ENCODE measurements around the gene NXPE1.

DNA sequence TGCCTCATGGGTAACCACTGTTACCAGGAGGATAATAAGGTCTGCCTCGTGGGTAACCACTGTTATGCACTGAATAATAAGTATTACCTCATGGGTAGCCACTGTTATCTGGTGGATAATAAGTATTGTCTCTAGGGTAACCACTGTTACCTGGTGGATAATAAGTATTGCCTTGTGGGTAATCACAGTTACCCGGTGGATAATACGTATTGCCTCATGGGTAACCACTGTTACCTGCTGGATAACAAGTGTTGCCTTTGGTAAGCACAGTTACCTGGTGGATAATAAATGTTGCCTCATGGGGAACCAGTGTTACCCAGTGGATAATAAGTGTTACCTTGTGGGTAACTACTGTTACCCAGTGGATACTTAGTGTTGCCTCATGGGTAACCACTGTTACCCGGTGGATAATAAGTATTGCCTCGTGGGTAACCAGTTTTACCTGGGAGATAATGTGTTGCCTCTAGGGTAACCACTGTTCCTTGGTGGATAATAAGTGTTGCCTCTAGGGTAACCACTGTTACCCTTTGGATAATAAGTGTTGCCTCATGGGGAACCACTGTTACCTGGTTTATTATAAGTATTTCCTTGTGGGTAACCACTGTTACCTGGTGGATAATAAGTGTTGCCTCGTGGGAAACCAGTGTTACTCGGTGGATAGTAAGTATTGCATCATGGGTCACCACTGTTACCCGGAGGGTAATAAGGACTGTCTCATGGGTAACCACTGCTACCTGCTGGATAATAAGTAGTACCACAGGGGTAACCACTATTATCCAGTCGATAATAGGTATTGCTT, 46.5 kb upstream of the NXPE1 start:
- TF ChIP-seq EZH2phosphoT487 (IDR thresholded peaks at IDR 0.05; ENCODE audit: borderline replicate concordance, low read length), result no peak
- TF ChIP-seq, protein P1, sequence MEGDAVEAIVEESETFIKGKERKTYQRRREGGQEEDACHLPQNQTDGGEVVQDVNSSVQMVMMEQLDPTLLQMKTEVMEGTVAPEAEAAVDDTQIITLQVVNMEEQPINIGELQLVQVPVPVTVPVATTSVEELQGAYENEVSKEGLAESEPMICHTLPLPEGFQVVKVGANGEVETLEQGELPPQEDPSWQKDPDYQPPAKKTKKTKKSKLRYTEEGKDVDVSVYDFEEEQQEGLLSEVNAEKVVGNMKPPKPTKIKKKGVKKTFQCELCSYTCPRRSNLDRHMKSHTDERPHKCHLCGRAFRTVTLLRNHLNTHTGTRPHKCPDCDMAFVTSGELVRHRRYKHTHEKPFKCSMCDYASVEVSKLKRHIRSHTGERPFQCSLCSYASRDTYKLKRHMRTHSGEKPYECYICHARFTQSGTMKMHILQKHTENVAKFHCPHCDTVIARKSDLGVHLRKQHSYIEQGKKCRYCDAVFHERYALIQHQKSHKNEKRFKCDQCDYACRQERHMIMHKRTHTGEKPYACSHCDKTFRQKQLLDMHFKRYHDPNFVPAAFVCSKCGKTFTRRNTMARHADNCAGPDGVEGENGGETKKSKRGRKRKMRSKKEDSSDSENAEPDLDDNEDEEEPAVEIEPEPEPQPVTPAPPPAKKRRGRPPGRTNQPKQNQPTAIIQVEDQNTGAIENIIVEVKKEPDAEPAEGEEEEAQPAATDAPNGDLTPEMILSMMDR (conservative IDR thresholded peaks at IDR 0.05; ENCODE audit: low read depth, low read length), result peak; percentile 47
